ENCODE results near the gene DOCK3. TPM values are rescaled to one million over a fixed set of nuclear protein-coding genes. Genes with fewer than 3 reads are reported as not detected.
"Not testable (repeated sequence)": the region's sequence is repeated elsewhere in the genome, so short reads cannot be mapped to it uniquely, and the experiment has no call there.

The DOCK3 gene
- total and polyA plus RNA-seq, 9 donors = 0.04 to 0.71 (median 0.27) TPM; not detected in 1

- Histone ChIP-seq H3K9me3 (no peaks in the 10 kb centered on the region), H3K4me1 (ENCODE audit: insufficient read depth) (no peaks in the 10 kb centered on the region), H3K27me3 (no peaks in the 10 kb centered on the region), H3K36me3 (no peaks in the 10 kb centered on the region), H3K27ac (no peak overlapping the region), H3K4me3 (no peak overlapping the region)
- DNase-seq = peak in 1 of 5 donors; percentile 7
- WGBS, 3 donors = 81 to 82% (median 82%) methylated on average over 9 of the region's 9 CpGs
- intact Hi-C loops (cut with DNase I) = no loop called here
- TF ChIP-seq CTCF (IDR thresholded peaks at IDR 0.05) (no peak), EP300 (IDR thresholded peaks at IDR 0.05) (no peak)
These were observed 687.7 kb downstream of the DOCK3 start for GRCh38 chr3:51362476-51362875.

GRCh38 chr3:51368276-51368675 is 693.5 kb downstream of the DOCK3 start:
- H3K36me3 ChIP-seq; intact Hi-C loops (cut with DNase I); H3K4me1 ChIP-seq (ENCODE audit: insufficient read depth); H3K27me3 ChIP-seq; H3K9me3 ChIP-seq; H3K4me3 ChIP-seq; H3K27ac ChIP-seq: not testable (repeated sequence)
- WGBS, 3 donors = 88 to 92% (median 89%) methylated on average over 8 of the region's 8 CpGs
- peak in 1 of 5 donors; percentile 7 for DNase-seq

GRCh38 chr3:51371943-51372557 is 697.3 kb downstream of the DOCK3 start:
- Histone ChIP-seq H3K36me3 (no peaks in the 10 kb centered on the region), H3K9me3 (no peaks in the 10 kb centered on the region), H3K4me1 (ENCODE audit: insufficient read depth) (no peaks in the 10 kb centered on the region), H3K27ac (no peak overlapping the region), H3K27me3 (no peaks in the 10 kb centered on the region), H3K4me3 (no peak overlapping the region)
- WGBS, 3 donors = 24 to 30% (median 26%) methylated on average over 4 of the region's 4 CpGs
- DNase-seq = peak in 2 of 5 donors; percentile 12 to 24
- intact Hi-C loops (cut with DNase I) = no loop called here
- TF ChIP-seq CTCF (IDR thresholded peaks at IDR 0.05) (peak in 1 of 3 donors; percentile 12), EP300 (IDR thresholded peaks at IDR 0.05) (no peak)

GRCh38 chr3:51373658-51374421 is 699.1 kb downstream of the DOCK3 start:
- intact Hi-C loops (cut with DNase I) = no loop called here
- TF ChIP-seq CTCF (IDR thresholded peaks at IDR 0.05) (no peak), POLR2A (IDR thresholded peaks at IDR 0.05) (no peak), EP300 (IDR thresholded peaks at IDR 0.05) (no peak)
- H3K27ac ChIP-seq = no peak overlapping the region
- no peaks in the 10 kb centered on the region for H3K4me1 ChIP-seq (ENCODE audit: insufficient read depth)
- H3K36me3 ChIP-seq = no peaks in the 10 kb centered on the region
- H3K9me3 ChIP-seq = no peaks in the 10 kb centered on the region
- no peaks in the 10 kb centered on the region for H3K27me3 ChIP-seq
- DNase-seq = peak in 2 of 5 donors; percentile 5 to 15
- 69 to 78% (median 70%) methylated on average over 5 of the region's 5 CpGs for WGBS, 3 donors
- H3K4me3 ChIP-seq = no peak overlapping the region

- no peak overlapping the region for H3K27ac ChIP-seq
- DNase-seq = peak in 2 of 5 donors; percentile 6 to 13
- H3K36me3 ChIP-seq = no peaks in the 10 kb centered on the region
- intact Hi-C loops (cut with DNase I) = no loop called here
- no peaks in the 10 kb centered on the region for H3K4me1 ChIP-seq (ENCODE audit: insufficient read depth)
- no peak overlapping the region for H3K4me3 ChIP-seq
- H3K9me3 ChIP-seq = no peaks in the 10 kb centered on the region
- WGBS, 3 donors = 88 to 91% (median 88%) methylated on average over 11 of the region's 11 CpGs
- TF ChIP-seq EP300 (IDR thresholded peaks at IDR 0.05) (no peak), CTCF (IDR thresholded peaks at IDR 0.05) (no peak), POLR2A (IDR thresholded peaks at IDR 0.05) (no peak)
- no peaks in the 10 kb centered on the region for H3K27me3 ChIP-seq
These were observed 699.7 kb downstream of the DOCK3 start for GRCh38 chr3:51374456-51374855.

All from ovary (tissue), 9 donors.